ENCODE results near the gene YPEL4.

The YPEL4 gene

GRCh38 chr11:57604296-57605027, 45.2 kb downstream of the YPEL4 start:
- no peak for DNase-seq (ENCODE audit: low read depth)
- no peak overlapping the region for H3K4me3 ChIP-seq (ENCODE audit: low read depth, low read length)
- TF ChIP-seq CTCF (IDR thresholded peaks at IDR 0.05; ENCODE audit: control insufficient read depth, extremely low read depth, insufficient read depth) = no peak

DNA sequence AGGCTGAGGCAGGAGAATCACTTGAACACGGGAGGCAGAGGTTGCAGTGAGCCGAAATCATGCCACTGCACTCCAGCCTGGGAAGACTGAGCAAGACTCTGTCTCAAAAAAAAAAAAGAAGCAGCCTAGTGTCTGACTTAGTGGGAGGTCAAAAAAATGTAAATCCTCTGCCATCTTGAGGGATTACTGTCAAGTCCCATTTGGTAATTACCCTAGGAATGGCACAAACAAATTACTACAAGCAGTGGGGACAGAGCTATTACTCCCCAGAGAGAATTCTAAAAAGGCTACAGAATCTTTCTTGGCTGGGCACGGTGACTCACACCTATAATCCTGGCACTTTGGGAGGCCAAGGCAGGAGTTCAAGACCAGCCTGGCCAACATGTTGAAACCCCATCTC, 48.4 kb downstream of the YPEL4 start:
- TF ChIP-seq CTCF (IDR thresholded peaks at IDR 0.05; ENCODE audit: control insufficient read depth, extremely low read depth, insufficient read depth) = no peak
- DNase-seq (ENCODE audit: low read depth) = no peak
- no peak overlapping the region for H3K4me3 ChIP-seq (ENCODE audit: low read depth, low read length)

DNA sequence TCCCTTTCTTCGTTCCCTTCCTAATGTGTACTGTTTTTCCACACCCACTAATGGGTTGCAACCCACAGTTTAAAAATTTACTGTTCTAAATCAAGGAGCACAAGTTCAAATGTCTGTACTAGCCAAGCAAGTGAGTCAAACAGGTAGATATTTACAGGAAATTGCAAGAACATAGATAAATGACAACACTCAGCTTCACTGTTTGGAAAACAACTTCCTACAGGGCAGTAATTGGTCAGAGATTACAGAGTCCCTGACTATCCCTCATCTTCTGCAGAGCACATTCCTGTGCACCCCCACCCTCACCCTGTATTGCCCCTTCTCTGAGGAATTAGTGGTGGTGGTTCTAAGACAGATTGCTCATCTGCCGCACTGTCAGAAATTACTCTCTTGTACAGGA, 50.3 kb downstream of the YPEL4 start:
- TF ChIP-seq CTCF (IDR thresholded peaks at IDR 0.05; ENCODE audit: control insufficient read depth, extremely low read depth, insufficient read depth) = no peak
- no peak overlapping the region for H3K4me3 ChIP-seq (ENCODE audit: low read depth, low read length)
- DNase-seq (ENCODE audit: low read depth) = no peak

DNA sequence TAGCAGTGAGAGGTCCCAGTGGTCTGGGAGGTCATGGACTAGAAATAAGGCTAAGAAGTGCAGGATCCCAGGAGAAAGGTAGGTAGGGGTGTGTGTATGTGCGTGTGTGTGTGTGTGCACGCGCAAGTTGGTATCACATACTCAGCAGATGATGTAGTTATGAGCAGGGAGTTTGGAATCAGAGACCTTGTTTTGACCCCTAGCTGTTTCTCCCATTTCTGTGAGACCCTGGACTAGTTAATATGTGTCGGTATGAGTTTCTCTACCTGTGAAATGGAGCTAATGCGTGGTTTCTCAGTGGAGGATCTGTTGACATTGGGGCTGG, 50.9 kb downstream of the YPEL4 start:
- no peak for DNase-seq (ENCODE audit: low read depth)
- no peak for TF ChIP-seq CTCF (IDR thresholded peaks at IDR 0.05; ENCODE audit: control insufficient read depth, extremely low read depth, insufficient read depth)
- no peak overlapping the region for H3K4me3 ChIP-seq (ENCODE audit: low read depth, low read length)

- DNase-seq (ENCODE audit: low read depth) = no peak
- no peak for TF ChIP-seq CTCF (IDR thresholded peaks at IDR 0.05; ENCODE audit: control insufficient read depth, extremely low read depth, insufficient read depth)
- no peak overlapping the region for H3K4me3 ChIP-seq (ENCODE audit: low read depth, low read length)
Observed at GRCh38 chr11:57597916-57598830, 51.5 kb downstream of the YPEL4 start.

GRCh38 chr11:57597461-57597915, 52.2 kb downstream of the YPEL4 start, which contains the start of gene SERPING1:
SERPING1 (plus strand) TSS chr11:57597685; CDS start chr11:57598271, 586 bp downstream.
- no peak within 1 kb of the TSS for H3K4me3 ChIP-seq (ENCODE audit: low read depth, low read length)
- no peak for DNase-seq (ENCODE audit: low read depth)
- TF ChIP-seq CTCF (IDR thresholded peaks at IDR 0.05; ENCODE audit: control insufficient read depth, extremely low read depth, insufficient read depth) = no peak
